Measurements from ENCODE around the gene TBC1D22A. TPM values are rescaled to one million over a fixed set of nuclear protein-coding genes. Genes with fewer than 3 reads are reported as not detected.

Gene TBC1D22A
- total RNA-seq, 1 donor from 2014 or later = 14.3 TPM

GRCh38 chr22:47101321-47101885, 339.0 kb downstream of the TBC1D22A start:
- no peaks in the 10 kb centered on the region for H3K27me3 Mint-ChIP-seq (ENCODE audit: low read depth)
- peaks cover 16% of the 10 kb centered on the region for H3K4me1 Mint-ChIP-seq
- peak overlapping the region; percentile 6 for H3K27ac Mint-ChIP-seq (ENCODE audit: unreplicated experiment)
- no peak for DNase-seq (ENCODE audit: low read depth, low spot score)
- TF ChIP-seq, protein P1, sequence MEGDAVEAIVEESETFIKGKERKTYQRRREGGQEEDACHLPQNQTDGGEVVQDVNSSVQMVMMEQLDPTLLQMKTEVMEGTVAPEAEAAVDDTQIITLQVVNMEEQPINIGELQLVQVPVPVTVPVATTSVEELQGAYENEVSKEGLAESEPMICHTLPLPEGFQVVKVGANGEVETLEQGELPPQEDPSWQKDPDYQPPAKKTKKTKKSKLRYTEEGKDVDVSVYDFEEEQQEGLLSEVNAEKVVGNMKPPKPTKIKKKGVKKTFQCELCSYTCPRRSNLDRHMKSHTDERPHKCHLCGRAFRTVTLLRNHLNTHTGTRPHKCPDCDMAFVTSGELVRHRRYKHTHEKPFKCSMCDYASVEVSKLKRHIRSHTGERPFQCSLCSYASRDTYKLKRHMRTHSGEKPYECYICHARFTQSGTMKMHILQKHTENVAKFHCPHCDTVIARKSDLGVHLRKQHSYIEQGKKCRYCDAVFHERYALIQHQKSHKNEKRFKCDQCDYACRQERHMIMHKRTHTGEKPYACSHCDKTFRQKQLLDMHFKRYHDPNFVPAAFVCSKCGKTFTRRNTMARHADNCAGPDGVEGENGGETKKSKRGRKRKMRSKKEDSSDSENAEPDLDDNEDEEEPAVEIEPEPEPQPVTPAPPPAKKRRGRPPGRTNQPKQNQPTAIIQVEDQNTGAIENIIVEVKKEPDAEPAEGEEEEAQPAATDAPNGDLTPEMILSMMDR (conservative IDR thresholded peaks at IDR 0.05) = no peak
- no peaks in the 10 kb centered on the region for H3K9me3 Mint-ChIP-seq
- H3K4me3 Mint-ChIP-seq = no peak overlapping the region
- peaks cover 4% of the 10 kb centered on the region for H3K36me3 Mint-ChIP-seq (ENCODE audit: low read depth)

DNA sequence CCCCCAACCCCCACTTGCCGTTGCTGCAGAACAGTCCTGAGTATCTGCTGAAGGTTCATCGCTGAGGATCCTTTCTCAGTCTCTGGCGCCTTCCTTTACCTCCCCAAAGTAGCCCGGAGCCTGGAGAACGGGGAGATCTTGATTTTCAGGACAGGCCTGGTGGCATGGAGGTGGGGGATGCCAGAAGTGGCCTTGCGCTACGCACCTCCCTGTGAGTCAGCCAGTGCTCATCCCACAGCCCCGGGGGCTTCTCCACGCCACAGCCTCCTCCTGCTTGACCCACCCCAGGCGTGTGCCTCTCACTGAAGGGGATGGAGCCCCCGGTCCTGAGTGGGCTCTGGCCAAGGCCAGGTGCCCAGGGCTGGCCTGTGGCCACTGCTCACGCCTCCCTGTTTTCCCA, 339.6 kb downstream of the TBC1D22A start:
- peaks cover 1% of the 10 kb centered on the region for H3K36me3 Mint-ChIP-seq (ENCODE audit: low read depth)
- no peak for DNase-seq (ENCODE audit: low read depth, low spot score)
- peaks cover 16% of the 10 kb centered on the region for H3K4me1 Mint-ChIP-seq
- H3K27me3 Mint-ChIP-seq (ENCODE audit: low read depth) = no peaks in the 10 kb centered on the region
- no peak overlapping the region for H3K4me3 Mint-ChIP-seq
- TF ChIP-seq, protein P1 (conservative IDR thresholded peaks at IDR 0.05) = no peak
- no peak overlapping the region for H3K27ac Mint-ChIP-seq (ENCODE audit: unreplicated experiment)
- no peaks in the 10 kb centered on the region for H3K9me3 Mint-ChIP-seq

GRCh38 chr22:47102648-47103047, 340.2 kb downstream of the TBC1D22A start:
- no peaks in the 10 kb centered on the region for H3K27me3 Mint-ChIP-seq (ENCODE audit: low read depth)
- TF ChIP-seq, protein P1 (conservative IDR thresholded peaks at IDR 0.05) = no peak
- H3K4me1 Mint-ChIP-seq = peaks cover 16% of the 10 kb centered on the region
- no peak overlapping the region for H3K27ac Mint-ChIP-seq (ENCODE audit: unreplicated experiment)
- no peaks in the 10 kb centered on the region for H3K36me3 Mint-ChIP-seq (ENCODE audit: low read depth)
- no peak overlapping the region for H3K4me3 Mint-ChIP-seq
- no peaks in the 10 kb centered on the region for H3K9me3 Mint-ChIP-seq
- DNase-seq (ENCODE audit: low read depth, low spot score) = no peak

DNA sequence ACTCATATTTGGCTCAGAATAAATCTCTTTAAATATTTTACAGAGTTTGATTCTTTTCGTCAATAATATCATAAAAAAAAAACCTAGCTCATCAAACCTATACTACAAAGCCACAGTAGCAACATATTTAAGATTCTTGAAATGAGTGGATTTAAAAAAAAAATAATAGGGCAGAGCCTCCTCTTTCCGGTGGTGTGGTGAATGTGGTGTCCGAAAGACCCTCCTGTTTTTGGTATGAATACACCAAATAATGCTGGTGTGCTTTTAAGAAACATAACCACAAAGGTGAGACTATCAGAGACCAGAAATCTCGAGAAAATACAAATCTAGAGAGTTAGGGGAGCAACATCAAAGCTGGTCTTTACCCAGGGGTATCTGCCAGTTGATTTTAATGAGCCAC, 342.6 kb downstream of the TBC1D22A start:
- Mint-ChIP-seq H3K27me3 (ENCODE audit: low read depth) (no peaks in the 10 kb centered on the region), H3K36me3 (ENCODE audit: low read depth) (no peaks in the 10 kb centered on the region), H3K4me1 (peaks cover 16% of the 10 kb centered on the region), H3K9me3 (peaks cover 2% of the 10 kb centered on the region), H3K4me3 (no peak overlapping the region), H3K27ac (ENCODE audit: unreplicated experiment) (no peak overlapping the region)
- TF ChIP-seq, protein P1 (conservative IDR thresholded peaks at IDR 0.05) = no peak
- DNase-seq (ENCODE audit: low read depth, low spot score) = no peak

GRCh38 chr22:47106806-47107205, 344.4 kb downstream of the TBC1D22A start:
- Mint-ChIP-seq H3K9me3 (peaks cover 2% of the 10 kb centered on the region), H3K27ac (ENCODE audit: unreplicated experiment) (no peak overlapping the region), H3K36me3 (ENCODE audit: low read depth) (peaks cover 2% of the 10 kb centered on the region), H3K4me1 (peaks cover 20% of the 10 kb centered on the region), H3K27me3 (ENCODE audit: low read depth) (no peaks in the 10 kb centered on the region), H3K4me3 (no peak overlapping the region)
- TF ChIP-seq, protein P1 (conservative IDR thresholded peaks at IDR 0.05) = no peak
- no peak for DNase-seq (ENCODE audit: low read depth, low spot score)

Data from neural crest cell (in vitro differentiated cells).